Vagina (tissue), 2 donors: ENCODE data around the gene CADM2. TPM values are rescaled to one million over a fixed set of nuclear protein-coding genes. Genes with fewer than 3 reads are reported as not detected.

Experiments used
- DNase-seq, 2 donors: peaks; one replicate each; pipeline ENCODE4 v3.0.0-alpha.2; 2017; ENCODE audit errors: extremely low spot score in 2 of 2
- H3K27ac ChIP-seq: fragments of 200-600 bp; sonication (generic); one replicate; pipeline ENCODE4 v1.5.1; 2019
- H3K27me3 ChIP-seq: fragments of 200-600 bp; sonication (generic); one replicate; pipeline ENCODE4 v1.5.1; 2019
- H3K36me3 ChIP-seq, 2 donors: fragments of 200-600 bp; sonication (generic); one replicate each; pipeline ENCODE4 v1.5.1; 2017 to 2019
- H3K4me1 ChIP-seq: fragments of 200-600 bp; sonication (generic); one replicate; pipeline ENCODE4 v1.5.1; 2019
- H3K4me3 ChIP-seq, 2 donors: fragments of 200-600 bp; sonication (generic); 1 replicate in 1 of 2; 2 replicates in 1 of 2; pipeline ENCODE4 v1.5.1; 2016 to 2019
- H3K9me3 ChIP-seq: fragments of 200-600 bp; sonication (generic); one replicate; pipeline ENCODE4 v1.5.1; 2019
- POLR2A ChIP-seq, 2 donors: fragments of 450-650 bp; IDR thresholded peaks; one replicate each; pipeline ENCODE4 v1.6.1; 2017; ENCODE audit warnings: antibody characterized with exemption in 2 of 2, mild to moderate bottlenecking in 2 of 2, moderate library complexity in 2 of 2
- POLR2AphosphoS5 ChIP-seq, 2 donors: sonication (generic); formaldehyde crosslinking; IDR thresholded peaks; one replicate each; pipeline ENCODE4 v1.9.0; 2017; ENCODE audit warnings: antibody characterized with exemption in 2 of 2, mild to moderate bottlenecking in 2 of 2, low read depth in 1 of 2; ENCODE audit not compliant: insufficient read depth in 1 of 2
- intact Hi-C: fragments of 100-400 bp; cut with DNase I; formaldehyde crosslinking; loops from one replicate; pipeline ENCODE4 v1.15.1; 2023
- total RNA-seq: library from RNA; depleted of rRNA; stranded (reverse); fragments of >200 nt; gene quantifications from one replicate; pipeline ENCODE4 v1.2.3, GENCODE V29; 2016
- TF ChIP-seq, protein P1 (sequence below), 3 experiments: fragments of 450-650 bp in 2 of 3; fragments of 200-600 bp in 1 of 3; sonication (generic) in 1 of 3; IDR thresholded peaks; one replicate each; pipeline ENCODE4 v1.5.1; 2017 to 2019; ENCODE audit warnings: antibody characterized with exemption in 3 of 3, mild to moderate bottlenecking in 2 of 3, moderate library complexity in 2 of 3

The CADM2 gene
- total RNA-seq, 1 donor from 2014 or later: 3.7 TPM

DNA sequence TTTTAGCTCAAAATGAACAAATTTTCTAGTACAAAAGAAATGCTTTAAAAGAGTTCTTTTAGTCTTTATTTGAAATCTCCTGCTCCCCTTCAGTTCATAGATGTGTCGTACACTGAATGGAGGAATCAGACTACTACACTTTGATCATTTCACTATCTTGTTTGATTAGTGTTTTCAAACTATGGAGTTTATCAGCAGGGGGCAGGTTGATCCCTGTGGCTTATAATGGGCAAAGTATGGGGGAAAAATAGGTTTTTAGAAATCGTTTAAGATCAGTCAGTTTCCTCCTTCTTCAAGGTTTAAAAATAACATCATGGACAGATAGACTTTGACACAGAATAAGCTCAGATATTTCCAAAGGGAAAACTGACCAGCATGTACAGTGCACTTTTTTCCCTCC is 701.7 kb downstream of the CADM2 start:
- no peak for TF ChIP-seq POLR2A (IDR thresholded peaks at IDR 0.05)
- TF ChIP-seq POLR2AphosphoS5 (IDR thresholded peaks at IDR 0.05; ENCODE audit: insufficient read depth in 1 of 2, low read depth in 1 of 2): no peak
- TF ChIP-seq, protein P1, sequence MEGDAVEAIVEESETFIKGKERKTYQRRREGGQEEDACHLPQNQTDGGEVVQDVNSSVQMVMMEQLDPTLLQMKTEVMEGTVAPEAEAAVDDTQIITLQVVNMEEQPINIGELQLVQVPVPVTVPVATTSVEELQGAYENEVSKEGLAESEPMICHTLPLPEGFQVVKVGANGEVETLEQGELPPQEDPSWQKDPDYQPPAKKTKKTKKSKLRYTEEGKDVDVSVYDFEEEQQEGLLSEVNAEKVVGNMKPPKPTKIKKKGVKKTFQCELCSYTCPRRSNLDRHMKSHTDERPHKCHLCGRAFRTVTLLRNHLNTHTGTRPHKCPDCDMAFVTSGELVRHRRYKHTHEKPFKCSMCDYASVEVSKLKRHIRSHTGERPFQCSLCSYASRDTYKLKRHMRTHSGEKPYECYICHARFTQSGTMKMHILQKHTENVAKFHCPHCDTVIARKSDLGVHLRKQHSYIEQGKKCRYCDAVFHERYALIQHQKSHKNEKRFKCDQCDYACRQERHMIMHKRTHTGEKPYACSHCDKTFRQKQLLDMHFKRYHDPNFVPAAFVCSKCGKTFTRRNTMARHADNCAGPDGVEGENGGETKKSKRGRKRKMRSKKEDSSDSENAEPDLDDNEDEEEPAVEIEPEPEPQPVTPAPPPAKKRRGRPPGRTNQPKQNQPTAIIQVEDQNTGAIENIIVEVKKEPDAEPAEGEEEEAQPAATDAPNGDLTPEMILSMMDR (IDR thresholded peaks at IDR 0.05): no peak
- no peak for DNase-seq
- H3K4me3 ChIP-seq: no peak overlapping the region
- no peaks in the 10 kb centered on the region for H3K4me1 ChIP-seq
- no peaks in the 10 kb centered on the region for H3K9me3 ChIP-seq
- H3K27me3 ChIP-seq: no peaks in the 10 kb centered on the region
- H3K36me3 ChIP-seq: no peaks in the 10 kb centered on the region
- no peak overlapping the region for H3K27ac ChIP-seq
- intact Hi-C loops: no loop called here

DNA sequence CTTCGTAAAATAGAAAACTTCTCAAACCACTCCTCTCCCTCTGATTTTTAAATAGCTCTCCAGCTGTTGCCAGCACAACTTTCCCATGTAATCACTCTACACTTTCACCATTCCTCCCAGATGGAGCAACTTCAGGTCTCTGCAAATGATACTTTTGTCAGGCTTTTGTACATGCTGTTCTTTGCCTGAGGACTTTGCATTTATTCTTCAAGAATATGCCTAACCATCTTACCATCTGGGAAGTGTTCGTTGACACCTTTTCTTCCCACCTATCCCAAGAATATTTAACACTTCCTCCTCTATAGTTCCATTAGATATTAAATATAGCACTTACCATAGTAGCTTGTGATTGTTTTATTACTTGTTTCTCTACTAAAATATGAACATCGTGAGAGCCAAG is 703.7 kb downstream of the CADM2 start:
- Histone ChIP-seq H3K9me3 (no peaks in the 10 kb centered on the region), H3K27me3 (no peaks in the 10 kb centered on the region), H3K4me1 (no peaks in the 10 kb centered on the region), H3K4me3 (no peak overlapping the region), H3K36me3 (no peaks in the 10 kb centered on the region), H3K27ac (no peak overlapping the region)
- intact Hi-C loops: no loop called here
- no peak for TF ChIP-seq POLR2A (IDR thresholded peaks at IDR 0.05)
- no peak for TF ChIP-seq POLR2AphosphoS5 (IDR thresholded peaks at IDR 0.05; ENCODE audit: insufficient read depth in 1 of 2, low read depth in 1 of 2)
- TF ChIP-seq, protein P1 (IDR thresholded peaks at IDR 0.05): no peak
- DNase-seq: no peak

DNA sequence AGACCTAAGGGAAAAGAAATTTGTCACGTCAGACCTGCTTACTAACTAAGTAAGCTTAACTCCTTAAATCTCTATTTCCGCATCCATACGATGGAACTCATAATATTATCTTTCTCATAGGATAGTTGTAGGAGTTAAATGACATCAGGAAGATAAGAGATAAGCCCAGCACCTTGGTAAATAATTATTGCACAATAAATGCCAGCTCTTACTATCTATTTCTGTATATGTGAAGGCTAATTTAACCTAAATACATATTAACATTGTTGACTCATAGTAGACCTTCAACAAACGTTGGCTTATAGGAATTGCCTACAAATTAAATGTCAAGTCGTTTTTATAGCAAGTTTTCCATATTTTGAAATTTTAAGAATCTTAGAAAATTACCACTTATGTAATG is 709.0 kb downstream of the CADM2 start:
- H3K27ac ChIP-seq: no peak overlapping the region
- TF ChIP-seq POLR2AphosphoS5 (IDR thresholded peaks at IDR 0.05; ENCODE audit: insufficient read depth in 1 of 2, low read depth in 1 of 2) (no peak), POLR2A (IDR thresholded peaks at IDR 0.05) (no peak)
- TF ChIP-seq, protein P1 (IDR thresholded peaks at IDR 0.05): no peak
- H3K36me3 ChIP-seq: no peaks in the 10 kb centered on the region
- no peaks in the 10 kb centered on the region for H3K27me3 ChIP-seq
- no peak overlapping the region for H3K4me3 ChIP-seq
- H3K4me1 ChIP-seq: no peaks in the 10 kb centered on the region
- H3K9me3 ChIP-seq: no peaks in the 10 kb centered on the region
- intact Hi-C loops: no loop called here
- no peak for DNase-seq

DNA sequence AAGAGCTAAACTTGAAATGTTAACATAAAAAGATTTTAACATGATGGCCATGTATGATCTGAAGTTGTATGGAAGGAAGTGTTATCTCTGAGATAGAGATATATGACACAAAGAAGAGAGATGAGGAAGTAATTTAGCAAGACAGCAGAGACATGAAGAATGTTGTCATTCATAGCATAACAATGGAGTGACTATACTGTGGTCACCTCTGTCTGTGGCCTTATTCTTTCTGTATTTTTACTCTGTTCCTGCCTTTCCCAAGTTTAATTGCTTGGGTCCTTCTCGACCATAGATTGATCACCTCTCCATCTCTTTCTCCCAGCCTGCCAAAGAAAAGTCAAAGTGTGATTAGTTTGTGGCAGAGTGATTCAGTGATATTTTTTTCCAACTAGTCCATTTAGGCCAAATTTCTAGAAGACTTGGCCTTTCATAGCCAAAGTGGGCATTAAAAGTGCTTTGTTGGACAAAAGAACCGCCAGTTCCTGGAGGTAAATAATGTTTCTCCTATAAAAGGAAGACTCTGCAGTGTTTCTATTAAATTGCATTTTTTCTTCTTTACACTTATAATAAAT is 711.9 kb downstream of the CADM2 start:
- no peak for DNase-seq
- intact Hi-C loops: no loop called here
- H3K27me3 ChIP-seq: no peaks in the 10 kb centered on the region
- no peaks in the 10 kb centered on the region for H3K4me1 ChIP-seq
- no peak overlapping the region for H3K27ac ChIP-seq
- no peaks in the 10 kb centered on the region for H3K9me3 ChIP-seq
- no peaks in the 10 kb centered on the region for H3K36me3 ChIP-seq
- TF ChIP-seq POLR2A (IDR thresholded peaks at IDR 0.05): no peak
- no peak for TF ChIP-seq POLR2AphosphoS5 (IDR thresholded peaks at IDR 0.05; ENCODE audit: insufficient read depth in 1 of 2, low read depth in 1 of 2)
- TF ChIP-seq, protein P1 (IDR thresholded peaks at IDR 0.05): no peak
- H3K4me3 ChIP-seq: no peak overlapping the region

DNA sequence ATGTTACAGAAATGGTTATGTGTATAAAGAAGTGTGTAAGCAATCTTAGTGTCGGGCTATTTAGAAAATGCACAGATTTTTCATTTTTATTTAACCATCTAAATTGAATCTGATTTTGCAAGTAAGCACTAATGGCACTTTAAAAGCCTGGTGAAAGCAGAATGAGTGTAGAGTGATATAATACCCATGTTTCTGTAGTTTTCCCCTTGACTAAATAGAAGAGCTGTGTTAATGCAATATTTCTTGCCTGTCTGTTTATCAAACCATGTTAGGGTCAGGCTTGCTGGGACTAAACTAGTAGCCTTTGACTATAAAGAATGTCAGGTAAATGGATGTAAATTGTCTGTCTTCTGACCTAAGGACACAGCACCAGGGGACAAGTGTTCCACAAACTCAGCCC is 714.0 kb downstream of the CADM2 start:
- H3K36me3 ChIP-seq: no peaks in the 10 kb centered on the region
- intact Hi-C loops: no loop called here
- H3K9me3 ChIP-seq: no peaks in the 10 kb centered on the region
- TF ChIP-seq, protein P1 (IDR thresholded peaks at IDR 0.05): no peak
- TF ChIP-seq POLR2AphosphoS5 (IDR thresholded peaks at IDR 0.05; ENCODE audit: insufficient read depth in 1 of 2, low read depth in 1 of 2) (no peak), POLR2A (IDR thresholded peaks at IDR 0.05) (no peak)
- H3K27ac ChIP-seq: no peak overlapping the region
- no peak overlapping the region for H3K4me3 ChIP-seq
- H3K27me3 ChIP-seq: no peaks in the 10 kb centered on the region
- H3K4me1 ChIP-seq: no peaks in the 10 kb centered on the region
- DNase-seq: no peak
